ENCODE measurements around the gene LGALS14. TPM values are rescaled to one million over a fixed set of nuclear protein-coding genes. Genes with fewer than 3 reads are reported as not detected.

Gene LGALS14
- total and polyA plus RNA-seq, 10 of the 15 experiments (the other 5 are each of a cell fraction or from before 2014, with no cell fraction given) = 5.1 to 34.6 (median 7.3) TPM

- TF ChIP-seq ETV6 (conservative IDR thresholded peaks at IDR 0.05 in 1 of 2, IDR thresholded peaks at IDR 0.05 in 1 of 2; ENCODE audit: borderline replicate concordance in 1 of 2, low read depth in 1 of 2) (no peak), SUZ12 (IDR thresholded peaks at IDR 0.05; ENCODE audit: unreplicated experiment) (no peak), MYC (IDR thresholded peaks at IDR 0.05; ENCODE audit: insufficient read depth, insufficient read length, insufficient replicate concordance, low read length, severe bottlenecking) (no peak), HDGF (IDR thresholded peaks at IDR 0.05) (no peak), ATF7 (IDR thresholded peaks at IDR 0.05; ENCODE audit: low read depth) (no peak), EGR1 (IDR thresholded peaks at IDR 0.05; ENCODE audit: borderline replicate concordance in 1 of 2, low read depth in 2 of 2, low read length in 2 of 2) (no peak), MTA2 (IDR thresholded peaks at IDR 0.05; ENCODE audit: low read depth) (no peak)
- TF ChIP-seq, protein P1, sequence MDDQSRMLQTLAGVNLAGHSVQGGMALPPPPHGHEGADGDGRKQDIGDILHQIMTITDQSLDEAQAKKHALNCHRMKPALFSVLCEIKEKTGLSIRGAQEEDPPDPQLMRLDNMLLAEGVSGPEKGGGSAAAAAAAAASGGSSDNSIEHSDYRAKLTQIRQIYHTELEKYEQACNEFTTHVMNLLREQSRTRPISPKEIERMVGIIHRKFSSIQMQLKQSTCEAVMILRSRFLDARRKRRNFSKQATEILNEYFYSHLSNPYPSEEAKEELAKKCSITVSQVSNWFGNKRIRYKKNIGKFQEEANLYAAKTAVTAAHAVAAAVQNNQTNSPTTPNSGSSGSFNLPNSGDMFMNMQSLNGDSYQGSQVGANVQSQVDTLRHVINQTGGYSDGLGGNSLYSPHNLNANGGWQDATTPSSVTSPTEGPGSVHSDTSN (IDR thresholded peaks at IDR 0.05; ENCODE audit: insufficient replicate concordance, low read depth, low read length) = no peak
These were observed 11.5 kb upstream of the LGALS14 start (continued) for GRCh38 chr19:39692822-39693221.

GRCh38 chr19:39695759-39696158, 8.5 kb upstream of the LGALS14 start:
- in situ Hi-C loops (cut with MboI) = no loop called here
- Histone ChIP-seq H3K27ac (ENCODE audit: control insufficient read depth, insufficient read depth) (no peak overlapping the region), H3K27me3 (replicated peaks in 1 of 2; ENCODE audit: control insufficient read depth in 2 of 2, insufficient read depth in 2 of 2, low read length in 1 of 2) (no peaks in the 10 kb centered on the region), H3K79me2 (ENCODE audit: control insufficient read depth, insufficient read depth, low read length) (no peaks in the 10 kb centered on the region), H3K36me3 (ENCODE audit: control insufficient read depth in 2 of 2, insufficient read depth in 2 of 2, low read length in 1 of 2) (0 out of 4 replicates have a peak, but pooled peaks cover 0 to 3% of the 10 kb centered on the region in 2 experiments), H3K9me3 (replicated peaks; ENCODE audit: control insufficient read depth, insufficient read depth, low read length) (no peaks in the 10 kb centered on the region), H3K9ac (ENCODE audit: control insufficient read depth, insufficient read depth, low read length) (no peak overlapping the region), H3K4me3 (no peak overlapping the region), H2AFZ (ENCODE audit: control insufficient read depth, low read depth, low read length) (no peak overlapping the region), H3K4me2 (ENCODE audit: control insufficient read depth, insufficient read depth) (no peak overlapping the region), H3K4me1 (ENCODE audit: control insufficient read depth, insufficient read depth, low read length) (peaks cover 44% of the 10 kb centered on the region), H4K20me1 (ENCODE audit: control insufficient read depth, insufficient read depth) (no peaks in the 10 kb centered on the region)
- CTCF ChIA-PET = interaction anchor here (1.0 kb wide), 2 partner anchors 8 to 147 kb away, joined by 3 read pairs; partner anchors contain the start of gene LGALS14
- POLR2A ChIA-PET = interaction anchor here (0.6 kb wide), 1 partner anchor 25 kb away, joined by 4 read pairs; no protein-coding TSS in a partner anchor
- WGBS (ENCODE audit: insufficient coverage, insufficient replicate concordance, low lambda C conversion rate, missing lambda C conversion rate) = 100% methylated on average over 2 of the region's 2 CpGs
- BruUV-seq (replicated peaks) = no TSS peak
- no peak for ATAC-seq
- RAD21 ChIA-PET (ENCODE audit: unreplicated experiment) = interaction anchor here (0.8 kb wide), 1 partner anchor 72 kb away, joined by 3 read pairs; no protein-coding TSS in a partner anchor
- DNase-seq (ENCODE audit: low read depth, low spot score) = no peak
- no peak for FAIRE-seq
- intact Hi-C loops (cut with micrococcal nuclease; ENCODE audit: unreplicated experiment) = no loop called here
- SMC1A ChIA-PET (ENCODE audit: uncharacterized antibody, unreplicated experiment) = no interaction called here
- TF ChIP-seq, protein P2, sequence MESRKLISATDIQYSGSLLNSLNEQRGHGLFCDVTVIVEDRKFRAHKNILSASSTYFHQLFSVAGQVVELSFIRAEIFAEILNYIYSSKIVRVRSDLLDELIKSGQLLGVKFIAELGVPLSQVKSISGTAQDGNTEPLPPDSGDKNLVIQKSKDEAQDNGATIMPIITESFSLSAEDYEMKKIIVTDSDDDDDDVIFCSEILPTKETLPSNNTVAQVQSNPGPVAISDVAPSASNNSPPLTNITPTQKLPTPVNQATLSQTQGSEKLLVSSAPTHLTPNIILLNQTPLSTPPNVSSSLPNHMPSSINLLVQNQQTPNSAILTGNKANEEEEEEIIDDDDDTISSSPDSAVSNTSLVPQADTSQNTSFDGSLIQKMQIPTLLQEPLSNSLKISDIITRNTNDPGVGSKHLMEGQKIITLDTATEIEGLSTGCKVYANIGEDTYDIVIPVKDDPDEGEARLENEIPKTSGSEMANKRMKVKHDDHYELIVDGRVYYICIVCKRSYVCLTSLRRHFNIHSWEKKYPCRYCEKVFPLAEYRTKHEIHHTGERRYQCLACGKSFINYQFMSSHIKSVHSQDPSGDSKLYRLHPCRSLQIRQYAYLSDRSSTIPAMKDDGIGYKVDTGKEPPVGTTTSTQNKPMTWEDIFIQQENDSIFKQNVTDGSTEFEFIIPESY (IDR thresholded peaks at IDR 0.05) = no peak
- TF ChIP-seq ELK1 (IDR thresholded peaks at IDR 0.05; ENCODE audit: low read depth, low read length) (no peak), SP1 (IDR thresholded peaks at IDR 0.05; ENCODE audit: low read depth, low read length) (no peak), EED (IDR thresholded peaks at IDR 0.05; ENCODE audit: low read depth) (no peak), EGR1 (IDR thresholded peaks at IDR 0.05; ENCODE audit: borderline replicate concordance in 1 of 2, low read depth in 2 of 2, low read length in 2 of 2) (no peak), TAF1 (IDR thresholded peaks at IDR 0.05; ENCODE audit: borderline replicate concordance, low read depth, low read length) (no peak), GABPA (IDR thresholded peaks at IDR 0.05; ENCODE audit: low read depth) (no peak), ZNF384 (IDR thresholded peaks at IDR 0.05; ENCODE audit: borderline replicate concordance, low read depth, low read length) (no peak)
- TF ChIP-seq, protein P3, sequence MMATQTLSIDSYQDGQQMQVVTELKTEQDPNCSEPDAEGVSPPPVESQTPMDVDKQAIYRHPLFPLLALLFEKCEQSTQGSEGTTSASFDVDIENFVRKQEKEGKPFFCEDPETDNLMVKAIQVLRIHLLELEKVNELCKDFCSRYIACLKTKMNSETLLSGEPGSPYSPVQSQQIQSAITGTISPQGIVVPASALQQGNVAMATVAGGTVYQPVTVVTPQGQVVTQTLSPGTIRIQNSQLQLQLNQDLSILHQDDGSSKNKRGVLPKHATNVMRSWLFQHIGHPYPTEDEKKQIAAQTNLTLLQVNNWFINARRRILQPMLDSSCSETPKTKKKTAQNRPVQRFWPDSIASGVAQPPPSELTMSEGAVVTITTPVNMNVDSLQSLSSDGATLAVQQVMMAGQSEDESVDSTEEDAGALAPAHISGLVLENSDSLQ (IDR thresholded peaks at IDR 0.05) = no peak

All from GM12878 (cell line).